NCI-H82 (cell line): Measurements from ENCODE around the gene ENOX1.
"Not testable (repeated sequence)": the region's sequence is repeated elsewhere in the genome, so short reads cannot be mapped to it uniquely, and the experiment has no call there.

Experiments
- DNase-seq: peaks from one replicate; lab custom pipeline; 2025; lab: John Stamatoyannopoulos, UW

Gene ENOX1

DNA sequence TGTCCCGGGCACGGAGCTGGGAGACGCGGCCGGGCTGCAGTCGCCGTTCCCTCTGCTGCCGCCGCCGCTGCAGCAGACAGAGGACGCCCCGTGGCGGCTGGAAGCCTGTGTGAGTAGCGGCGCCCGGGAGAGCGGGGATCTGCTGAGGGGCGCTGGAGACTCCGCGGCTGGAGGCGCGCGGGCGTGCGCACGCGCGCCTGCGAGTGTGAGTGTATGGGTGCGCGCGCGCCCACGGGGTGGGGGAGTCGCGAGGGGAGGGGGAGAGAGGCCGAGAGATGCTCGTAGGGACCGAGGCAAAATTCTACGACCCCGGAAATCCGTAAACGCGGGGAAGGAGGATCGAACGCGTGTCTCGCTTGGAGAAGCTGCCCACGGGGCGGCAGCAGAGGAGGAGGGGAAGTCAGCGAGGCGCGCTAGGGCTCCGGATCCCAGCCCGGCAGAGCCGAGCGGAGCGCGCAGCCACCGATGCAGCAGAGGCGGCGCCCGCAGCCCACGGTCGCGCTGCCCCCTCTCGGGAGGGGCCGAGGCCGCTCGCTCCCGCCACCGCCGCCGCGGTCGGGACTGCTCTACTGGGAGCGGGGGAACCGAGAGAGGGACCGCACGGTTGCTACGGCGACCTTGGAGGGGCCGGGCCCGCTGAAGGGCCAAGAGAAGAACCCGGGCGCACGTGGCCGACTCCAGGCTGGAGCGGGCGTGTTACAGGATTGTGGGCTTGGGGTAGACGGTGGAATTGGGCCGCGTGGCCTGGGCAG, at the start of gene ENOX1:
TSS of gene ENOX1 (minus strand) at position 207 of the 752 bp plus-strand sequence.
- DNase-seq: peak; percentile 95

DNA sequence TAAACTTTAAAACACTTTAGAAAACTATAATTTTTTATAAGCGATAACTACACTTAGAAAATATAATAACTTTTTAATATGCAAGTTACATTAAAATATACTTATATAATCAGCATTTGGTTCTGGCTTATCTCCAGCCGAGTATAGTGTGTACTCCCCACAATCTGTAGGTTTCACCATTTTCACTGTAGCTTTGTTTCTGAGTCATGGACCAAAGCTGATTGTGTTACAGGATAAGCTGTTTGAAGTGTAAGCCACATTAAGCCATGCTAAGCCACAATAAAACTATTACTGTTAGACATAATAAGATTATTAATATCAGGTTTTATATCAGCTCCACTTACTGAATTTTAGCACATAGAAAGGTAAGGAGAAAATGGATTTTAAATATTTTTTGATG, 48.9 kb upstream of the ENOX1 start:
- DNase-seq: peak; percentile 98

DNA sequence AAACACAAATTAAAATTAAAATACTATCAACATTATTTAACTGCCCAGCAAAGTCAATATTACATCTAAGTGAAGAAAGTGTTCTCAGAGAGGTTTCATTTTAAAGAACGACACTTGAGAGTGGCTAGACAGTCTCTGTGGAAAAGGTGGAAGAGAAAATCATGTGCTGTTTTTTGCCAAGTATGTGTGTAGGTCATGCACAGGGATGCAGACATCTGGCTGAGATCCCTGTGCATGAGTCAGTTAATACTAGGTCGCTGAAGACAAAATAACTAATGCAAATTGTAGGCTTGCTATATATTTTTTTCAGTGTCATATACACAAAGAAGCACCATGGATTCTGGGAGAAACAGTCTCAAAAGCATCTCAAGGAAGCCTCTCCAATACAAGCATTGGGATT, 44.3 kb upstream of the ENOX1 start:
- DNase-seq: no peak

DNA sequence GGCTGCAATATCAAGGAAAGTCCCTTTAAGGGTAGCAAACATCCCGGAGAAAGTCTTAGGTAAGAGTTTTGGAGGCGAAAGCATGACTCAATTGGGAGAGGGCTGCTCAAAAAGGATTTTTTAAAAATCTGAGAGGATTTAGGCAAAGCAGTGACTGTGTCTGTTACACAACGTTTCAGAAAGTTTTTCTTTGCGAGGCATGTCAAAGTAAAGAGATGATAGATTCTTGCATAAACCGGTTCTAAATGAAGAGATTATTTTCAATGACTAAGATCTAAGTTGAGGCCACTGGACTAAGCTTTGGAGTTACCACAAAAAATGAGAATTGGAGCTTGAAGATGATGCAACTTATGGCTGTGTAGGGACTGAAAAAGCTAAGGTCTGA, 43.7 kb upstream of the ENOX1 start:
- DNase-seq: no peak

DNA sequence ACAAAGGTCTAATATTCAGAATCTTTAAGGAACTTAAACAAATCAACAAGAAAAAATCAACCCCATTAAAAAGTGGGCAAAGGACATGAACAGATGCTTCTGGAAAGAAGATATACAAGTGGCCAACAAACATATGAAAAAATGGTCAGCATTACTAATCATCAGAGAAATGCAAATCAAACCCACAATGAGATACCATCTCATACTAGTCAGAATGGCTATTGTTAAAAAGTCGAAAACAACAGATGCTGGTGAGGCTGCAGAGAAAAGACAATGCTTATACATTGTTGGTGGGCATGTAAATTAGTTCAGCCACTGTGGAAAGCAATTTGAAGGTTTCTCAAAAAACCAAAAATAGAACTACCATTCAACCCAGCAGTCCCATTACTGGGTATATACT, 37.9 kb upstream of the ENOX1 start:
- not testable (repeated sequence) for DNase-seq

DNA sequence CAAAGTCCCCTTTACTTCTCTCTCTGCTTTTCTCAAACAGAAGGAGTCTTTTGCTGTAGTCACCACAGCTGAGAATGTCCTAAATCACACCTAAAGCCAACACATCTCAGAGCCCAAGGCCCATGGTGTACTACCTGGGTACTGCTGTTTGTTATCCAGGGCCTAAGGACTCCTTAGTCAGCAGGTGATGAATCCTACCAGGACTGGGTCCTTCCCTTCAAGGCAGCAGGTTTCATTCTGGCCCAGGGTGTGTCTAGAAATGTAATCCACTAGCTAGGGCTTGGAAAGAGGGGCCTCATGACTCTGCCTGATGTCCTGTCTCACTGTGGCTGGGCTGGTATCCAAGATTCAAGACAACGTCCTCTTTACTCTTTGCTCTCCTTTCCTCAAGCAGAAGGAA, 36.2 kb upstream of the ENOX1 start:
- DNase-seq: no peak

DNA sequence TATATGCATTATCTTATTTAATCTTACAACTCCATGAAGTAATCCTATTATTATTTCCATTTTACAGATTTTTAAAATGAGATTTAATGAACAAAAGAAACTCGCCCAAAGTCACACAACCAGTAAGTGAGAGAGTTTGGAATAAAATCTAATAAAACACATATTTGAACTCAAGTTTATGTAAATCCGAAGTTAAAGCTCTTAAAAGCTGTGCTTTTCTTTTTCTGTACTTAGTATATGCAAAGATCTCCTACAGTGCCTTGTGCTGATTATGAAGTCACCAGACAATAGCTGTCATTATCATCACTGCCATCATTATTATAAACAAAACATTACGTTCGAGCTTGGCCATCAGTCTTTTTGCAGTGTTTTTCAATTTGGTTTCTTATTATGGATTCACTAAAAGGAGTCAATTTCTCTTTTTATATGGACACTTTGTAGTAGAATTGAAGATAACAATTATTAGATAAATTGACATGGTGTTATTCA, 29.7 kb upstream of the ENOX1 start:
- no peak for DNase-seq

DNA sequence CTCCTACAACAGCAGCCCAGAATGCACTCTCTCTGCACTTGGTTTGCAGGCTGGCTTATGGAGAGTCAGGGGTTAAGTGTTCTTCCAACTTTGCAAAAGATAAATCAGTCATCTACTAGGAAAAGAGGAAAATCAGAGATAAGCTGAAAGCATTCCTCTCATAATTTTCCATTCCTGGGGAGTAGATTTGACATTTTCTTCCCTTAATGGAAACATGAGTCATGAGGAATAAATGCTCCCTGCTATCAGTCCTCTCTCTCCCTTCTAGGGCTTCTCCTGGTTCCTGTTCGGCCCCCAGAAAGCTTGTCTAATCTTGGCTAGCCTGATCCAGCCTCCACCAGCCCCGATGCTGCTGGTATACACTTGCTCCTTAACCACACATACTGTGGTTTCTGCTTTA, 28.4 kb upstream of the ENOX1 start:
- DNase-seq: no peak

DNA sequence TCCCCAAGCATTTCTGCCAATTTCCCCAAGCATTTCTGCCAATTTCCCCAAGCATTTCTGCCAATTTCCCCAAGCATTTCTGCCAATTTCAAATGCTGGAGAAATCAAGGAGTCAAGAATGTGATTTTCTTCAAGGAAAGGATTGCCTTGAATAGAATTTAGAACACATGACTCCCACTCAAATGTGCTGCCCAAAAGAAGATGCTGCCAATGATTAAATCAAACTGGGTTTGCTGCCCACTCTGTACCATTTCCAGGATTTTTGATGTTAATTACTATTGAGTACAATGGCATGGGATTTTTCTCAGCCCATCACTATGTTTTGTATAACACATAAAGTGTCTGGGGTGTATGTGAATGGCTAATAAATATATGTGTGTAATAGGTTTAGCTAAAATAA, 21.9 kb upstream of the ENOX1 start:
- DNase-seq: no peak

DNA sequence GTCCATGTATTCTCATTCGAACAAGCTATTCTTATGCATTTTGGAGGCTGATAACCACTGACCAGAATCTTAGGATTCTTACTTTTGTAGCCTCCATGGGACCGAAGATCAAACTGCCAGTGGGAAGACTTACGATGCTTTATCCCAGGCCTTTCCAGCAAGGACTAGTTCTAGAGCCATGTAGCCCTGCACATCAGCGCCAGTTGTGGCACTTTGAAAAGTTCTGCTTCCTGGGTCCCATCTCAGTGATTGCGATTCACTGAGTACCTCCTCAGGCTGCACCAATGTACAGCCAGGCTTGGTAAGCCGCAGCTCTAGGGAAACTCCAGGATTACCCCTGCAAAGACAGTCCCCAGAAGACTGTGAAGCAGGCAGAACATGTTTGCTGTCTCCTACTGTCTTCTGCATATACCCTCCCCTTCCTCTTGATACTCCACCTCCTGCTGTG, 18.9 kb upstream of the ENOX1 start:
- DNase-seq: no peak

DNA sequence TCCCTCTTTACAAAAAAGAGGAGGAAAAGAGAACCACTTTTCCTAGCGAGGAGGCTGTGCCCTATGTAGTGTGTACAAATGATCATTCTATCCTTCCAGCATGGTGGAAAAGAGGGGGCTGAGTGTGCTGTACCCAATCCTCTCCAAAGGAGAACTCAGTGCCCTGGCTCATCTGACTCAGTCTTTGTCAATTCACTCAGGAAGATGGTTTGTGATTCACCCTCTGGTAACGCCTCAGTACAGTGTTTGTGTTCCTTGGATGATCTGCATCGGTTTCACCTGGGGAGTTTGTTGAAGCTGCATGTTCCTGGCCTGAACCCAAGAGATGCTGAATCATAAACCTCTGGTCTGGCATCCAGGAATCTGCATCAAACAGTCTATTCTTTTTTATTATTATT, 18.3 kb upstream of the ENOX1 start:
- peak; percentile 22 for DNase-seq

DNA sequence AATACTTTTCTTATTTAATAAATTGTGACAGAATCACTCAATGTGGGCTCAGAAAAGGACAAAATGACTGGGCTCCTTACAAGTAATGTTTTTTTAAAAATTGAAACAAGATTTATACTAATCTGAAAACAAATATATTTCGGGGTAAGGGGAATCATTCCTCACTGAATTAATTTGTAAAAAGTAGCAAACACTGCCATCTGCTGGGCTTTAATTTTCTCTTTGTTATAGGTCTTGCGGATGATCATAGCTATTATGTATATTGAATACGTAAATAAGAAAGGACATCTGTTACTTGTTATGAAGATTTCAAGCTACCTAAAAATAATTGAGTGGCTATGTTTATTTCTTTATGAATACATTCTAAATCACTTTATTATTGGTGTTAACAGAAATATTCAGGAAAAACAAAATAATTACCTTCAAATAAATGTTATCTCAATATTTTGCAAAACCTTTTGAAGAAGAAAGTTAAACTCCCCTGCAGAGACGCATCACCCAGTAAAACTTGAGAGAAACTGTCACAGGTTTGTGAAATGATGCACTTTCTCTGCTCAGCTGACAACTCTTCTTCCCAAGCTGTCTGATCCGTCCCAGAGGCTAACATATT, 17.8 kb upstream of the ENOX1 start:
- DNase-seq: peak; percentile 92

DNA sequence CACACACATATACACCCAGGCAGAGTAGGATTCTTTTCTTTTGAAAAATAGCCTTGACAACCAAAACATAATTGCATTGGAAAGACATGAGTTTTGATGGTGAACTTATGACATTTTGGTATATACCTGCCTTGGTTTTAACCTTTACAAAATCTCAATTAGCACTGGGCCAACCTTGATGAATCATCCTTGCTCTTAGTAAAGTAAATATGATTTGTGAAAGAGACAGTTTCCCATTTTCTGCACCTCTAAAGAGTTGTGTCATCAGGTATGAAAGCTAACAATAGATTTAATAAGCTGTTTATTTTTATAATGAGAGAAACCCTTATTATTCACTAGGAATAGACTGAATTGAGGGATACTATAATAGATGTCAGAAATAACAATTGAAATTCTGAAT, 15.7 kb upstream of the ENOX1 start:
- DNase-seq: no peak

DNA sequence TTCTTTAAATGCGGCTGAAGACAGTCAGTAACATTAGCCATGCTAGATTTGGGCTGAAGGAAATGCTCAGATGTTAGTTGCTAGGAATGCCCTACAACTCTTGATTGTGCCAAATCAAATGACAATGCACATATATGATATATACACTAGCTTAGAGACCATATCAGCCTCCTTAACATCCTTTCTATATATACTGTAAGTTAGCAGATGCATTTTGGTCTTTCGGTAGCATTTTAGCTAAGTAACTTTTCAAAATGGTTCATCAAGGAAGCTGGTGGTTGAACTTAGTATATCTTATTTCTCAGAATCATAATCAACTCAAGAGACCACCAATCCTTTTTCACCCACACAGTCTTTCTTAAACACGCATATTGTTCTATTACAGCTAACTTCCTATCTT, 14.1 kb upstream of the ENOX1 start:
- no peak for DNase-seq

DNA sequence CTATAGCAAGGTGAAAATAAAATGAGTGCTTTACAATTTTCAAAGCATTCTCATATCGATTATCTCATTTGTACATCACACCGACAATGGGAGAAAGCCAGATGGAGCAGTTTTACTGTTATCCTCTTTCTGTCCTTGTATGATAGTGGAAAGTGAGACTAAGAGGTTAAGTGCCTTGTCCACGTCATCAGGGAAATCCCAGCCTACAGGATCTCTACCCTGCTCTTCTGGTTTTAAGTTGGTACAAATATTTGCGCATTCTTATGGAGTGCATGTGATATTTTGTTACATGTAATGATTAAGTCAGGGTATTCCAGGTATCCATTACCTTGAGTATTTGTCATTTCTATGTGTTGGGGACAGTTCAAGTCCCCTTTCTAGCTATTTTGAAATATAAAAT, 12.4 kb upstream of the ENOX1 start:
- peak; percentile 59 for DNase-seq

DNA sequence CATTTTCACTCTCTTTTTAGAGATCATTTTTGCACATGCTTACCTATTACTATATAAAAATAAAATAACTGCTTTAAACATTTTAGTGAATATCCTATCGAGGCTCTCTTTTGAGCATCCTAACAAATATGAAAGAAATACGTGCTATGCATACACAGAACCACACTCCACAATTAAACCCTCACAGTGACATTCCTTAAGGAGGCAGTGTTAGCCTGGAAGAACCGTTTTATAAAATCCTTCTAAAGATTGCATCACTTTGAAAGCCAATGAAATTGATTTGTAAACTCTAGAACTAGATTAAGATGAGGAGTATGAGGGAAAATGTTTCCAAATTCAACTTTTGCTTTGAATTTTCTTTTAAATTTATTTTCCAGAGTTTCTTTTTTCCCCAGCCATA, 11.1 kb upstream of the ENOX1 start:
- DNase-seq: no peak

DNA sequence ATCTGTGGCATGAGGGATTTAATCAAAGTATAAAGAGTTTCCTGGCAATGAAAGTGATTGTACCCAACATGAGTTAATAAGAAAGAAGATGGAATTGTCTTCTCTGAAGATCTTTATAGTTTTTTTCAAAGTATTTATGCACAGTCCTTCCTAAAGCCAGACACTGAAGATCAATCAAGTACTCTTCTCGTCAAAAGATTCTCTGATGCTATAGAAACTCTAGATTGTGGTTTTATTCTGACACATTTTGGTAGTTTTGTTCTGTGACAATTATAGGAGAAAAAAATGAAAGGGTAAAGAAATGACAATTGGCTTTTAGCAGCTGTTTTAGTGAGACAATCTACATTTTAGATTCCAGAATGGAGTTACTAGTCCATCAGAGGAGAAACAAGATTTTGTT, 10.4 kb upstream of the ENOX1 start:
- DNase-seq: no peak

DNA sequence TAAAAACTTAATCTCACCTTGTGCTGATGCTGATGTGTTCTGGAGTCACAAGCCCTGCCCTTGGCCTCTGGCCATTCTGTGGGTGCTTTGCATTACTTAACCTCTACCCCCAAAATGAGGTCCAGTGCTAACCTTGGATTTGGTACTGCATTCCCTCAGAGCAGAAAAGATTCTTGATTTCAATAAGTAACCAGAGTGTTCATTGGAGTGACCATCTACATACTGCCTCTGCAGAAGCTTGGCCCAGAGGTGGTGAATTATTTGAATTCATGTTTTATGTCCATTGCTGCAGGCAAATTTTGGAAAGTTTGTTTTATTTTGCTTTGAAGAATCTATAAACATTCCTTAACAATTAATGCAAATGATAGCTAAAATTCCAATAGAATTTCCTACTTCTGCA, 7.6 kb upstream of the ENOX1 start:
- no peak for DNase-seq

DNA sequence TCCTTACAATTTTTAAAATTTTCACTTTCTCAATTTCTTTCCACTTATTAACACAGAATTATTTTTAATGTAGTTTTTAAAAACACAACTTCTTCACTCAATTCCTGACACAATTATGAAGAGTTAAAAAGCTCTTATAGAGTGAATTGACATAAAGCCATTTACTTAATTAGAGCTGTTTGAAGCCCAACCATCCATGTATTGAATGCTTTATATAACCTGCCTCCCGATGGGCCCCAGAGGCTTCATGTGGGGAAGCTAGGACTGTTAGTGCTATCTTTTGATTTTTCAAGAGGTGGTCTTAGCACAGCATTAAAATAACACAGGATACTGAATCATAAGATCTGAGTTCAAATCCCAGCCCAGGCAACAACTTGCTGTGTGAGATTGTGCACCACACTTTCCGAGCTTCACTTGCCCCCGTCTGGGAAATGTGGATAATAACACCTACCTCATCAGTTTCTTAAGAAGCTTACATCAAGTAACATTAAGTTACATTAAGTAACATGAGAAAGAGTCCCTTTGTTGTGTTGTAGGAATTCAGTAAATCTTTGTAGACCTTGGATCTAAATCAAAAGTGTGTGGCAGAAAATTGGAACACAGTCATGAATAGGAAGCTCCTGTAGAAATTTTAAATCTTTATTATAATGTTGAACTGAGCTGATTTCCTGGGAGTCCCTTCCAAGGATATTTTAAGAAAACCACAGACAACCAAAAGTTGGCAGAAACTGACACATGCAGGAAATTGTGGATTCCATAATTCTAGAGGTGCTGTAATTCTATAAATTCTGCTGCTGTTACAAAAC, 5.5 kb upstream of the ENOX1 start:
- DNase-seq: peak; percentile 35

DNA sequence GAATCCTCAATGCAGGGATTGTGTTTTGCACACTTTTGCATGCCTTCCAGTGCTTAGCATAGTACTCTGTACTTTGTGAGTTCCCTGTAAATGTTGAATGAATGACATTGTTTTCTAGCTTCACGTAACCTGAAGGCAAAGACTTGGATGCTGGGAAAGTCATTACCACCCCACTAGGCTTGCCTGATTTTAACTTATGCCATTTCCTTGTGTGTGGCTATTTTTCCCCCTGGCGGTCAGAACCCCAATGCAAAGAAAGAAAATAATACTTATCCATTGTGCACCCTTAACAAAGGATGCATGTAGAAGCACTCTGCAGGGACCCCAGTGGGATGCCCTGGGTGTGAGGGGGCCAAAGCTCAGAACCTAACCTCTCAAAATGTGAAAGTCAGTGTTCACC, 1.2 kb upstream of the ENOX1 start:
- DNase-seq: peak; percentile 84

DNA sequence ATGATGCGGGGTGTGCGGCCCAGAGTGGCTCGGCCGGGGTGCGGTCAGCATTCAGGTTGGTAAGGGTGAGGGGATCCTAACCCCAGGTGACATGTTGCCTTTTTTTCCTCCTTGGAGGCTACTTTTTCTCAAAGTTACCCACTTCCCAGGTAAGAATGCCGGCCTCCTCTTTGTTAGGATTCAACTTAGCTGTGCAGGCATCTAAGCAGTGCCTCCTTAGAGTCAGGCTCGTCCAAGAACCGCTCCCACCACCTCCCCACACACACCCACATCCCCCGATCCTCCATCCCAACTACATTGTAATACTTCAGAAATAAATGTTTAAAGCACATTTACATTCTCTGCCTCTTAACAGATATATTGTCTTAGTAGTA, 733 bp upstream of the ENOX1 start:
- peak; percentile 72 for DNase-seq

DNA sequence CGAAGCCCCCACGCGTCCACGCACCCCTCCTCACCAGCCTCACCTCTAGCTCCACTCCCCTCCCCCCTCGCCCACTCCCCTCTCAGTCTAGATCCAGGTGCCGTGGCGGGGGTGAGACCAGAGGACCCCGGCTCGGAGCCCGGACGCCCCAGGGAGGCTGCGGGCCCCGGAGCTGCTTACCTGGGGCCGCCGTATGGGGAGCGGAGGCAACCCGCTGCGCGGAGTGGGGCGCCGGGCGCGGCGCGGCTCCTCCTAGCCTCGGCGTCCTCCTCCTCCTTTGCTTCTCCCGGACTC, 353 bp downstream of the ENOX1 start:
- DNase-seq: no peak
